HepG2 (cell line): Measurements from ENCODE around the gene RHOT2. TPM values are rescaled to one million over a fixed set of nuclear protein-coding genes. Genes with fewer than 3 reads are reported as not detected.

Source experiments
- CSRNP2 ChIP-seq: sonication (generic); formaldehyde crosslinking; conservative IDR thresholded peaks from 2 replicates; pipeline ENCODE4 v1.8.0; 2022; ENCODE audit warnings: low read depth, missing genetic modification reagents
- ETV6 ChIP-seq: sonication (generic); formaldehyde crosslinking; conservative IDR thresholded peaks from 2 replicates; pipeline ENCODE4 v1.4.0; 2020; ENCODE audit warnings: missing genetic modification reagents
- FOXJ3 ChIP-seq: sonication (generic); formaldehyde crosslinking; IDR thresholded peaks from 2 replicates; pipeline ENCODE4 v1.4.0; 2020; ENCODE audit warnings: missing genetic modification reagents, mild to moderate bottlenecking, borderline replicate concordance
- MBD4 ChIP-seq: IDR thresholded peaks from 2 replicates; pipeline ENCODE4 v1.6.1; 2012; ENCODE audit warnings: low read length, inconsistent platforms, borderline replicate concordance
- MED1 ChIP-seq: sonication (generic); formaldehyde crosslinking; IDR thresholded peaks from 2 replicates; pipeline ENCODE4 v1.4.0; 2020; ENCODE audit warnings: missing genetic modification reagents
- PLRG1 ChIP-seq: fragments of 450-650 bp; conservative IDR thresholded peaks from 2 replicates; pipeline ENCODE4 v1.6.1; 2016
- RXRA ChIP-seq: sonication (generic); formaldehyde crosslinking; IDR thresholded peaks from 2 replicates; pipeline ENCODE4 v1.5.1; 2020; ENCODE audit warnings: missing genetic modification reagents
- SAP130 ChIP-seq: IDR thresholded peaks from 2 replicates; pipeline ENCODE4 v1.6.1; 2016; ENCODE audit warnings: low read depth
- SMAD3 ChIP-seq: sonication (generic); formaldehyde crosslinking; IDR thresholded peaks from 2 replicates; pipeline ENCODE4 v1.4.0; 2020; ENCODE audit warnings: missing genetic modification reagents
- TAF1 ChIP-seq: sonication (generic); formaldehyde crosslinking; IDR thresholded peaks from 2 replicates; pipeline ENCODE4 v1.4.0; 2020; ENCODE audit warnings: missing genetic modification reagents
- TBP ChIP-seq: sonication (generic); formaldehyde crosslinking; IDR thresholded peaks from 2 replicates; pipeline ENCODE4 v1.5.0; 2020; ENCODE audit warnings: missing genetic modification reagents
- USF2 ChIP-seq, 2 experiments: sonication (generic) in 1 of 2; formaldehyde crosslinking in 1 of 2; IDR thresholded peaks; 2 replicates each; pipeline versions ENCODE4 v1.5.1 to v1.6.1; 2011 to 2020; ENCODE audit warnings: borderline replicate concordance in 1 of 2, low read depth in 1 of 2, low read length in 1 of 2, mild to moderate bottlenecking in 1 of 2, missing genetic modification reagents in 1 of 2, moderate library complexity in 1 of 2
- ZNF224 ChIP-seq: sonication (generic); formaldehyde crosslinking; IDR thresholded peaks from 2 replicates; pipeline ENCODE4 v1.5.0; 2020; ENCODE audit warnings: mild to moderate bottlenecking, missing genetic modification reagents
- ZNF264 ChIP-seq: sonication (generic); formaldehyde crosslinking; IDR thresholded peaks from 2 replicates; pipeline ENCODE4 v1.4.0; 2020; ENCODE audit warnings: missing genetic modification reagents
- ZNF318 ChIP-seq: sonication (generic); formaldehyde crosslinking; IDR thresholded peaks from 2 replicates; pipeline ENCODE4 v1.4.0; 2020; ENCODE audit warnings: mild to moderate bottlenecking, missing genetic modification reagents
- ZNF747 ChIP-seq: sonication (generic); formaldehyde crosslinking; IDR thresholded peaks from 2 replicates; pipeline ENCODE4 v1.8.1; 2023; ENCODE audit warnings: missing genetic modification reagents, mild to moderate bottlenecking, borderline replicate concordance
- ZNF839 ChIP-seq: sonication (generic); formaldehyde crosslinking; IDR thresholded peaks from 2 replicates; pipeline ENCODE4 v1.4.0; 2020; ENCODE audit warnings: missing genetic modification reagents, mild to moderate bottlenecking, borderline replicate concordance
- polyA plus RNA-seq, 8 experiments: library from polyadenylated mRNA; depleted of rRNA in 3 of 8; stranded (reverse) in 7 of 8; unstranded in 1 of 8; fragments of >200 nt; fragmentation: Illumina TruSeq in 4 of 8; extraction: Trizol in 4 of 8; gene quantifications; 2 replicates each; pipeline versions ENCODE4 v1.2.1 to v1.2.3, GENCODE V29; 2011 to 2016; ENCODE audit warnings: low read depth in 4 of 8, missing spikeins in 1 of 8, mixed read lengths in 1 of 8; ENCODE audit not compliant: insufficient read depth in 1 of 8
- total RNA-seq, 5 experiments: library from RNA; depleted of rRNA; stranded (reverse); fragments of >200 nt; fragmentation: Illumina TruSeq; extraction: Trizol; gene quantifications; 2 replicates each; pipeline ENCODE4 v1.2.3, GENCODE V29; 2016; ENCODE audit warnings: low read depth in 1 of 5
- TF ChIP-seq, protein P1 (sequence below): sonication (generic); formaldehyde crosslinking; conservative IDR thresholded peaks from 2 replicates; pipeline ENCODE4 v1.8.1; 2023; ENCODE audit warnings: missing genetic modification reagents

The RHOT2 gene
- total and polyA plus RNA-seq, 2 of the 13 experiments (the other 11 are each of a cell fraction or from before 2014, with no cell fraction given), result 63.6 to 76.9 TPM

GRCh38 chr16:716200-716568, 48.3 kb downstream of the RHOT2 start (continued):
- TF ChIP-seq ZNF318 (CRISPR knock-in tag) (no peak), ETV6 (CRISPR knock-in tag) (no peak), SAP130 (CRISPR knock-in tag) (peak; percentile 58; the same call in 1 of the 2 replicates), ZNF264 (CRISPR knock-in tag) (no peak), TAF1 (CRISPR knock-in tag) (no peak), CSRNP2 (no peak), USF2 (IDR thresholded peaks at IDR 0.05; ENCODE audit: low read depth, low read length) (no peak), USF2 (CRISPR knock-in tag; IDR thresholded peaks at IDR 0.05; ENCODE audit: borderline replicate concordance) (no peak), MED1 (no peak), PLRG1 (no peak), ZNF747 (CRISPR knock-in tag) (no peak), TBP (CRISPR knock-in tag) (no peak), RXRA (CRISPR knock-in tag) (peak; percentile 93), SMAD3 (CRISPR knock-in tag) (no peak), ZNF224 (no peak), ZNF839 (CRISPR knock-in tag) (no peak), FOXJ3 (CRISPR knock-in tag) (no peak), MBD4 (no peak)
- TF ChIP-seq, protein P1, sequence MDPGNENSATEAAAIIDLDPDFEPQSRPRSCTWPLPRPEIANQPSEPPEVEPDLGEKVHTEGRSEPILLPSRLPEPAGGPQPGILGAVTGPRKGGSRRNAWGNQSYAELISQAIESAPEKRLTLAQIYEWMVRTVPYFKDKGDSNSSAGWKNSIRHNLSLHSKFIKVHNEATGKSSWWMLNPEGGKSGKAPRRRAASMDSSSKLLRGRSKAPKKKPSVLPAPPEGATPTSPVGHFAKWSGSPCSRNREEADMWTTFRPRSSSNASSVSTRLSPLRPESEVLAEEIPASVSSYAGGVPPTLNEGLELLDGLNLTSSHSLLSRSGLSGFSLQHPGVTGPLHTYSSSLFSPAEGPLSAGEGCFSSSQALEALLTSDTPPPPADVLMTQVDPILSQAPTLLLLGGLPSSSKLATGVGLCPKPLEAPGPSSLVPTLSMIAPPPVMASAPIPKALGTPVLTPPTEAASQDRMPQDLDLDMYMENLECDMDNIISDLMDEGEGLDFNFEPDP (CRISPR knock-in tag), result no peak
